Activated CD4-positive, alpha-beta memory T cell treated with anti-CD3 and anti-CD28 coated beads, Interleukin-2, amount 10 ng/mL, durations not matched to agents 7 days and 5 days (primary cell): ENCODE measurements around the gene MARCOL. TPM values are rescaled to one million over a fixed set of nuclear protein-coding genes. Genes with fewer than 3 reads are reported as not detected.
"Not testable (repeated sequence)": the region's sequence is repeated elsewhere in the genome, so short reads cannot be mapped to it uniquely, and the experiment has no call there.

ENCODE experiments used
- CTCF ChIA-PET: fragments of 350-600 bp; sonication (Branson Sonifier 250); formaldehyde crosslinking; loops from one replicate; lab custom pipeline; 2021; ENCODE audit warnings: antibody characterized with exemption, inconsistent platforms; lab: Charles Lee
- POLR2A ChIA-PET: fragments of 350-600 bp; sonication (Branson Sonifier 250); formaldehyde crosslinking; loops from one replicate; lab custom pipeline; 2021; ENCODE audit warnings: antibody characterized with exemption; lab: Charles Lee
- DNase-seq: peaks from one replicate; pipeline ENCODE4 v3.0.0-alpha.2; 2020
- H3K27ac Mint-ChIP-seq: one replicate; pipeline ENCODE4 v1.8.0; 2021; ENCODE audit warnings: mild to moderate bottlenecking, mixed read lengths
- H3K27me3 Mint-ChIP-seq: one replicate; pipeline ENCODE4 v1.8.0; 2021; ENCODE audit warnings: mixed read lengths
- H3K36me3 Mint-ChIP-seq: one replicate; pipeline ENCODE4 v1.8.0; 2021; ENCODE audit warnings: low read depth, mixed read lengths
- H3K4me1 Mint-ChIP-seq: one replicate; pipeline ENCODE4 v1.8.0; 2021; ENCODE audit warnings: mixed read lengths
- H3K4me3 Mint-ChIP-seq: one replicate; pipeline ENCODE4 v1.8.0; 2021; ENCODE audit warnings: mild to moderate bottlenecking, mixed read lengths
- H3K9me3 Mint-ChIP-seq: one replicate; pipeline ENCODE4 v1.8.0; 2021; ENCODE audit warnings: mixed read lengths
- total RNA-seq, 2 experiments: library from RNA; stranded (reverse); gene quantifications; one replicate each; pipeline ENCODE4 v1.2.3, GENCODE V29; 2021

Gene MARCOL
- total RNA-seq, 2 experiments from 2014 or later = not detected

- no peaks in the 10 kb centered on the region for H3K27me3 Mint-ChIP-seq
- no peak for DNase-seq
- no peak overlapping the region for H3K4me3 Mint-ChIP-seq
- ChIA-PET POLR2A (no interaction called here), CTCF (no interaction called here)
- H3K27ac Mint-ChIP-seq = no peak overlapping the region
- no peaks in the 10 kb centered on the region for H3K9me3 Mint-ChIP-seq
- no peaks in the 10 kb centered on the region for H3K36me3 Mint-ChIP-seq
- H3K4me1 Mint-ChIP-seq = no peaks in the 10 kb centered on the region
These were observed 9.8 kb upstream of the MARCOL start for GRCh38 chr5:148228392-148228984.

GRCh38 chr5:148229840-148230239 is 8.5 kb upstream of the MARCOL start:
- CTCF ChIA-PET = interaction anchor here (0.6 to 0.7 kb wide), 2 partner anchors 44 to 346 kb away, joined by 3 to 5 read pairs; no protein-coding TSS in a partner anchor
- H3K9me3 Mint-ChIP-seq = no peaks in the 10 kb centered on the region

GRCh38 chr5:148230240-148230639 is 8.1 kb upstream of the MARCOL start:
- Mint-ChIP-seq H3K4me1 (no peaks in the 10 kb centered on the region), H3K4me3 (no peak overlapping the region), H3K36me3 (no peaks in the 10 kb centered on the region), H3K27me3 (no peaks in the 10 kb centered on the region), H3K27ac (no peak overlapping the region), H3K9me3 (no peaks in the 10 kb centered on the region)
- ChIA-PET POLR2A (no interaction called here), CTCF (interaction anchor here (0.6 kb wide), 1 partner anchor 345 kb away, joined by 5 read pairs; no protein-coding TSS in a partner anchor)
- no peak for DNase-seq

More at GRCh38 chr5:148229840-148230239, 8.5 kb upstream of the MARCOL start:
- POLR2A ChIA-PET = no interaction called here
- H3K4me1 Mint-ChIP-seq = no peaks in the 10 kb centered on the region
- no peaks in the 10 kb centered on the region for H3K27me3 Mint-ChIP-seq
- H3K36me3 Mint-ChIP-seq = no peaks in the 10 kb centered on the region
- H3K27ac Mint-ChIP-seq = no peak overlapping the region
- no peak overlapping the region for H3K4me3 Mint-ChIP-seq
- DNase-seq = no peak

GRCh38 chr5:148237785-148238417 is 424 bp upstream of the MARCOL start:
- no peak for DNase-seq
- no peaks in the 10 kb centered on the region for H3K9me3 Mint-ChIP-seq
- no peaks in the 10 kb centered on the region for H3K27me3 Mint-ChIP-seq
- H3K4me1 Mint-ChIP-seq = no peaks in the 10 kb centered on the region
- no peak overlapping the region for H3K4me3 Mint-ChIP-seq
- H3K27ac Mint-ChIP-seq = no peak overlapping the region
- POLR2A ChIA-PET = no interaction called here
- CTCF ChIA-PET = no interaction called here
- no peaks in the 10 kb centered on the region for H3K36me3 Mint-ChIP-seq

GRCh38 chr5:148248894-148249293 is 10.6 kb downstream of the MARCOL start:
- Mint-ChIP-seq H3K27ac (no peak overlapping the region), H3K9me3 (peaks cover 6% of the 10 kb centered on the region), H3K36me3 (no peaks in the 10 kb centered on the region), H3K4me1 (no peaks in the 10 kb centered on the region), H3K27me3 (no peaks in the 10 kb centered on the region), H3K4me3 (no peak overlapping the region)
- DNase-seq = no peak
- ChIA-PET POLR2A (no interaction called here), CTCF (no interaction called here)

- DNase-seq = no peak
- Mint-ChIP-seq H3K36me3 (no peaks in the 10 kb centered on the region), H3K9me3 (peaks cover 16% of the 10 kb centered on the region), H3K4me1 (no peaks in the 10 kb centered on the region), H3K4me3 (no peak overlapping the region), H3K27ac (no peak overlapping the region), H3K27me3 (no peaks in the 10 kb centered on the region)
- CTCF ChIA-PET = interaction anchor here (0.6 kb wide), 1 partner anchor 80 kb away, joined by 3 read pairs; the partner anchor contains the start of gene SPINK9
- POLR2A ChIA-PET = no interaction called here
These were observed 17.1 kb downstream of the MARCOL start for GRCh38 chr5:148255456-148255855.

- Mint-ChIP-seq H3K36me3 (no peaks in the 10 kb centered on the region), H3K27me3 (no peaks in the 10 kb centered on the region), H3K27ac (no peak overlapping the region), H3K4me1 (no peaks in the 10 kb centered on the region), H3K9me3 (peaks cover 13% of the 10 kb centered on the region), H3K4me3 (no peak overlapping the region)
- DNase-seq = no peak
- ChIA-PET CTCF (no interaction called here), POLR2A (no interaction called here)
These were observed 21.0 kb downstream of the MARCOL start for GRCh38 chr5:148259288-148259687.

- Mint-ChIP-seq H3K27ac (no peak overlapping the region), H3K4me1 (no peaks in the 10 kb centered on the region), H3K27me3 (no peaks in the 10 kb centered on the region), H3K36me3 (no peaks in the 10 kb centered on the region), H3K4me3 (no peak overlapping the region), H3K9me3 (peaks cover 13% of the 10 kb centered on the region)
- CTCF ChIA-PET = no interaction called here
- POLR2A ChIA-PET = no interaction called here
- DNase-seq = no peak
These were observed 22.9 kb downstream of the MARCOL start for GRCh38 chr5:148261221-148261620.

GRCh38 chr5:148267962-148268361 is 29.6 kb downstream of the MARCOL start:
- DNase-seq = no peak
- Mint-ChIP-seq H3K4me1 (no peaks in the 10 kb centered on the region), H3K36me3 (no peaks in the 10 kb centered on the region), H3K27ac (no peak overlapping the region), H3K4me3 (no peak overlapping the region), H3K9me3 (peaks cover 2% of the 10 kb centered on the region), H3K27me3 (no peaks in the 10 kb centered on the region)
- CTCF ChIA-PET = no interaction called here
- POLR2A ChIA-PET = no interaction called here

GRCh38 chr5:148268566-148268965 is 30.2 kb downstream of the MARCOL start, which contains the start of gene SPINK13:
TSS of gene SPINK13 (plus strand) at chr5:148268794. CDS start at chr5:148270073, 1,279 bp downstream.
- H3K36me3 Mint-ChIP-seq = no peaks in the 10 kb centered on the region

GRCh38 chr5:148275129-148275528 is 36.8 kb downstream of the MARCOL start:
- H3K27ac Mint-ChIP-seq, H3K4me3 Mint-ChIP-seq, CTCF ChIA-PET, H3K9me3 Mint-ChIP-seq, H3K36me3 Mint-ChIP-seq, H3K4me1 Mint-ChIP-seq, DNase-seq, POLR2A ChIA-PET, H3K27me3 Mint-ChIP-seq: not testable (repeated sequence)

More at GRCh38 chr5:148268566-148268965, 30.2 kb downstream of the MARCOL start, which contains the start of gene SPINK13:
- no peak for DNase-seq
- H3K9me3 Mint-ChIP-seq = peaks cover 2% of the 10 kb centered on the region
- no peak within 1 kb of the TSS for H3K27ac Mint-ChIP-seq
- no peaks in the 10 kb centered on the region for H3K27me3 Mint-ChIP-seq
- H3K4me3 Mint-ChIP-seq = no peak within 1 kb of the TSS
- ChIA-PET POLR2A (no interaction called here), CTCF (no interaction called here)
- H3K4me1 Mint-ChIP-seq = no peaks in the 10 kb centered on the region

GRCh38 chr5:148280893-148281292 is 42.6 kb downstream of the MARCOL start:
- H3K4me3 Mint-ChIP-seq, H3K4me1 Mint-ChIP-seq, CTCF ChIA-PET, H3K27me3 Mint-ChIP-seq, H3K27ac Mint-ChIP-seq, POLR2A ChIA-PET, DNase-seq, H3K9me3 Mint-ChIP-seq, H3K36me3 Mint-ChIP-seq: not testable (repeated sequence)

- H3K4me3 Mint-ChIP-seq, POLR2A ChIA-PET, H3K4me1 Mint-ChIP-seq, H3K27ac Mint-ChIP-seq, DNase-seq, CTCF ChIA-PET, H3K9me3 Mint-ChIP-seq, H3K36me3 Mint-ChIP-seq, H3K27me3 Mint-ChIP-seq: not testable (repeated sequence)
These were observed 43.0 kb downstream of the MARCOL start for GRCh38 chr5:148281336-148281735.
